Bronchial epithelial cell (primary cell): ENCODE results near the gene PTPRN2. TPM values are rescaled to one million over a fixed set of nuclear protein-coding genes. Genes with fewer than 3 reads are reported as not detected.
"Not testable (repeated sequence)": the region's sequence is repeated elsewhere in the genome, so short reads cannot be mapped to it uniquely, and the experiment has no call there.

Experiments
- DNase-seq: peaks from one replicate; pipeline ENCODE4 v3.0.0-alpha.2; 2010; ENCODE audit warnings: low read depth
- FAIRE-seq: peaks from 2 replicates; lab custom pipeline; 2011; peaks lifted over from hg19 to GRCh38; lab: Jason Lieb, UNC
- H3K27me3 ChIP-seq: 2 replicates; pipeline ENCODE4 v1.5.1; 2011; ENCODE audit warnings: low read length; ENCODE audit not compliant: control insufficient read depth, insufficient read depth
- H3K36me3 ChIP-seq: 2 replicates; pipeline ENCODE4 v1.5.1; 2011; ENCODE audit warnings: low read length; ENCODE audit not compliant: control insufficient read depth, insufficient read depth
- H3K4me3 ChIP-seq: 2 replicates; pipeline ENCODE4 v1.5.1; 2011; ENCODE audit warnings: mild to moderate bottlenecking, low read depth, low read length, control low read depth
- total RNA-seq: library from RNA; depleted of rRNA; stranded (reverse); fragments of >200 nt; gene quantifications from 2 replicates; pipeline ENCODE4 v1.2.1, GENCODE V29; 2014
- TF ChIP-seq, protein P1 (sequence below): IDR thresholded peaks from 2 replicates; pipeline ENCODE4 v1.5.1; 2011; ENCODE audit warnings: mild to moderate bottlenecking, moderate library complexity, low read length, control low read depth, inconsistent platforms; ENCODE audit not compliant: insufficient read depth, severe bottlenecking

PTPRN2 gene
- total RNA-seq, 1 donor from 2014 or later, result 1.1 TPM

DNA sequence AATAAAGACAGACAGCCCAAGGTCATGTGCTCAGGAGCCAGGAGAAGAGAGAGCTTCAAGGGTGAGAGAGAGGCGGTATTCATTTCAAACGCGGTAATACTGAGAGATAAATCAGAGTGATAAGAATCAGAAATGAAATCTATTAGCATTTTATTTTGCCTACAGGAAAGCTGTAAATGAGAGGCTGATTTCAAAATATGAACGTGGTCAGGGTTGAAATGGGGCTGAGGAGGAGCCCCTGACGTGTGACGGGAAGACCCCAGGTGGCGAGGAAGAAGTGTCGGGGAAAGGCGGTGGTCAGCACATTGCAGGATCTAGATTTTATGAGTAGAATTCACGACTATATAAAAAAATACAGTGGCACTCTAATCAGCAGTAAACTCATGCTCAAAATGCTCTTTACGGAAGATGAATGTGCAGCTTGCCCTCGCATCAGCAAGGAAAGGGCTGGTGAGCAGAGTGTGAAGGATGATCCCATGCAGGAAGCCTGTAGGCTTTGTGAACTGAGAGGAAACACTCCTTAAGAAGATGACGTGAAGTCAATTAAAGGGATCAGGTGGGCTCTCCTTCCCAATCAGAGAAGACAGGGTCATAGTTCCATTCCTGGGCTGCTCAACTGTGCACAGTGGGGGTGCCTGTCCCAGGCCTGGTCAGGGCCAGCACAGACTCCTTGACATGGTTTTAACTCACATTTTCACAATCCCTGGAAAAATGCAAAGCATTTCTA lies 360.2 kb downstream of the PTPRN2 start:
- no peak for DNase-seq
- Histone ChIP-seq H3K4me3 (no peak overlapping the region), H3K36me3 (no peaks in the 10 kb centered on the region), H3K27me3 (no peaks in the 10 kb centered on the region)
- FAIRE-seq, result no peak
- TF ChIP-seq, protein P1, sequence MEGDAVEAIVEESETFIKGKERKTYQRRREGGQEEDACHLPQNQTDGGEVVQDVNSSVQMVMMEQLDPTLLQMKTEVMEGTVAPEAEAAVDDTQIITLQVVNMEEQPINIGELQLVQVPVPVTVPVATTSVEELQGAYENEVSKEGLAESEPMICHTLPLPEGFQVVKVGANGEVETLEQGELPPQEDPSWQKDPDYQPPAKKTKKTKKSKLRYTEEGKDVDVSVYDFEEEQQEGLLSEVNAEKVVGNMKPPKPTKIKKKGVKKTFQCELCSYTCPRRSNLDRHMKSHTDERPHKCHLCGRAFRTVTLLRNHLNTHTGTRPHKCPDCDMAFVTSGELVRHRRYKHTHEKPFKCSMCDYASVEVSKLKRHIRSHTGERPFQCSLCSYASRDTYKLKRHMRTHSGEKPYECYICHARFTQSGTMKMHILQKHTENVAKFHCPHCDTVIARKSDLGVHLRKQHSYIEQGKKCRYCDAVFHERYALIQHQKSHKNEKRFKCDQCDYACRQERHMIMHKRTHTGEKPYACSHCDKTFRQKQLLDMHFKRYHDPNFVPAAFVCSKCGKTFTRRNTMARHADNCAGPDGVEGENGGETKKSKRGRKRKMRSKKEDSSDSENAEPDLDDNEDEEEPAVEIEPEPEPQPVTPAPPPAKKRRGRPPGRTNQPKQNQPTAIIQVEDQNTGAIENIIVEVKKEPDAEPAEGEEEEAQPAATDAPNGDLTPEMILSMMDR, result no peak

DNA sequence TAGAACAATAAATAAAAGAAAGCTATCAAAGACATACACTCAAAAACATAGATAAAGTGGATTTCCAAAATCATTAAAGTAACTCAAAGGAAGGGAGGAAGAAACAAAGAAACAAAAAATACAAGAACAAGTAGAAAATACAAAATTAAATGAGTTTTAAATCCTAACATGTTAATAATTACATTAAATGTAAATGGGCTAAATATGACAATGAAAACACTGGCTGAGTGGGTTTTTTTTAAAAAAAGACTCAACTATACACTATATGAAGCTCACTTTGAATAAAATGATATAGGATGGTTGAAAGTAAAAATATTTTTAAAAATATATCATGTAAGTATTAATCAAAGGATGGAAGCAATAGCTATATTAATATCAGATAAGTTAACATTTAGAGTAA lies 371.4 kb downstream of the PTPRN2 start:
- TF ChIP-seq, protein P1, result no peak
- FAIRE-seq, result no peak

DNA sequence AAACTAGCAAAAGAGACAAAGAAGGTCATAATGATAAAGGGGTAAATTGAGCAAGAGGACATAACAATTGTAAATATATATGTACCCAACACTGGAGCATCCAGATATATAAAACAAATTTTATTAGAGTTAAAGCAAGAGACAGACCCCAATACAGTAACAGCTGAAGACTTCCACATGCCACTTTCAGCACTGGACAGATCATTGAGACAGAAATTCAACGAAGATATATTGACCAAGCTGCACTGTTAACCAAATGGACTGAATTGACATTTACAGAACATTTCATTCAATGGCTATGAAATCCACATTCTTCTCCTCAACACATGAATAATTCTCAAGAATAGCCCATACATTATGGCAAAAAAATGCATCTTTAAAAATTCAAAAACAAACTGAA lies 378.2 kb downstream of the PTPRN2 start:
- TF ChIP-seq, protein P1, result no peak
- DNase-seq (no peak), FAIRE-seq (no peak)
- no peak overlapping the region for H3K4me3 ChIP-seq
- no peaks in the 10 kb centered on the region for H3K27me3 ChIP-seq
- H3K36me3 ChIP-seq, result no peaks in the 10 kb centered on the region

More for the DNA sequence above, 371.4 kb downstream of the PTPRN2 start:
- H3K36me3 ChIP-seq, result no peaks in the 10 kb centered on the region
- no peaks in the 10 kb centered on the region for H3K27me3 ChIP-seq
- DNase-seq, result no peak
- no peak overlapping the region for H3K4me3 ChIP-seq

- DNase-seq (no peak), FAIRE-seq (no peak)
- no peaks in the 10 kb centered on the region for H3K36me3 ChIP-seq
- no peaks in the 10 kb centered on the region for H3K27me3 ChIP-seq
- no peak overlapping the region for H3K4me3 ChIP-seq
- TF ChIP-seq, protein P1, result no peak
These were observed 381.3 kb downstream of the PTPRN2 start for GRCh38 chr7:158206341-158206740.

- FAIRE-seq (no peak), DNase-seq (peak; percentile 20)
- TF ChIP-seq, protein P1, result no peak
- Histone ChIP-seq H3K4me3 (no peak overlapping the region), H3K36me3 (no peaks in the 10 kb centered on the region), H3K27me3 (no peaks in the 10 kb centered on the region)
These were observed 383.2 kb downstream of the PTPRN2 start for GRCh38 chr7:158204453-158204852.

DNA sequence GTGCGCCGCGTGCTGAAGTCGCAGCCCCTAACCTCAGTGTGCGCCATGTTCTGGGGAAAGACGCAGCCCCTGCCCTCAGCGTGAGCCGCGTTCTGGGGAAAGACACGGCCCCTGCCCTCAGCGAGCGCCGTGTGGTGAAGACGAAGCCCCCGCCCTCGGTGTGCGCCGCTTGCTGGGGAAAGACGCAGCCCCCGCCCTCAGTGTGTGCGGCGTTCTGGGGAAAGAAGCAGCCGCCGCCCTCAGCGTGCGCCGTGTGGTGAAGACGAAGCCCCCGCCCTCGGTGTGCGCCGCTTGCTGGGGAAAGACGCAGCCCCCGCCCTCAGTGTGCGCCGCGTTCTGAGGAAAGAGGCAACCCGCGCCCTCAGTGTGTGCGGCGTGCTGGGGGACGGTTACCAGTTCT lies 383.7 kb downstream of the PTPRN2 start:
- H3K27me3 ChIP-seq, H3K36me3 ChIP-seq, DNase-seq, H3K4me3 ChIP-seq, FAIRE-seq: not testable (repeated sequence)
